ENCODE measurements around the gene CISD1. TPM values are rescaled to one million over a fixed set of nuclear protein-coding genes. Genes with fewer than 3 reads are reported as not detected.
"Not testable (repeated sequence)": the region's sequence is repeated elsewhere in the genome, so short reads cannot be mapped to it uniquely, and the experiment has no call there.

CISD1 gene
- 7.5 and 11.8 TPM in 2 replicates for total RNA-seq (2014; rRNA removed; shearing (Covaris generic))

- peak; percentile 98 for DNase-seq (ENCODE audit: low spot score)
Observed at GRCh38 chr10:58268946-58269781, at the start of gene CISD1. Gene CISD1, plus strand, starts transcription at chr10:58269162. Its CDS starts 112 bp downstream, at chr10:58269274.

- no peak for DNase-seq (ENCODE audit: low spot score)
Observed at GRCh38 chr10:58219875-58220274, 49.1 kb upstream of the CISD1 start.

- no peak for DNase-seq (ENCODE audit: low spot score)
Observed at GRCh38 chr10:58220769-58221451, 48.1 kb upstream of the CISD1 start.

GRCh38 chr10:58225654-58226053 lies 43.3 kb upstream of the CISD1 start:
- DNase-seq (ENCODE audit: low spot score), result no peak

- DNase-seq (ENCODE audit: low spot score), result not testable (repeated sequence)
Observed at GRCh38 chr10:58229856-58230255, 39.1 kb upstream of the CISD1 start.

- DNase-seq (ENCODE audit: low spot score), result no peak
Observed at GRCh38 chr10:58237014-58237834, 31.7 kb upstream of the CISD1 start.

GRCh38 chr10:58239561-58240169 lies 29.3 kb upstream of the CISD1 start:
- DNase-seq (ENCODE audit: low spot score), result no peak

GRCh38 chr10:58240531-58240930 lies 28.4 kb upstream of the CISD1 start:
- no peak for DNase-seq (ENCODE audit: low spot score)

- no peak for DNase-seq (ENCODE audit: low spot score)
Observed at GRCh38 chr10:58241346-58241745, 27.6 kb upstream of the CISD1 start.

- no peak for DNase-seq (ENCODE audit: low spot score)
Observed at GRCh38 chr10:58243269-58243668, 25.7 kb upstream of the CISD1 start.

- DNase-seq (ENCODE audit: low spot score), result not testable (repeated sequence)
Observed at GRCh38 chr10:58243801-58244200, 25.2 kb upstream of the CISD1 start.

GRCh38 chr10:58244242-58244641 lies 24.7 kb upstream of the CISD1 start:
- not testable (repeated sequence) for DNase-seq (ENCODE audit: low spot score)

GRCh38 chr10:58244666-58245065 lies 24.3 kb upstream of the CISD1 start:
- DNase-seq (ENCODE audit: low spot score), result not testable (repeated sequence)

GRCh38 chr10:58253184-58253583 lies 15.8 kb upstream of the CISD1 start:
- no peak for DNase-seq (ENCODE audit: low spot score)

- no peak for DNase-seq (ENCODE audit: low spot score)
Observed at GRCh38 chr10:58254644-58255043, 14.3 kb upstream of the CISD1 start.

GRCh38 chr10:58256013-58256780 lies 12.8 kb upstream of the CISD1 start:
- not testable (repeated sequence) for DNase-seq (ENCODE audit: low spot score)

GRCh38 chr10:58258977-58259692 lies 9.8 kb upstream of the CISD1 start:
- peak; percentile 25 for DNase-seq (ENCODE audit: low spot score)

GRCh38 chr10:58260334-58260733 lies 8.6 kb upstream of the CISD1 start:
- no peak for DNase-seq (ENCODE audit: low spot score)

GRCh38 chr10:58262766-58263165 lies 6.2 kb upstream of the CISD1 start:
- DNase-seq (ENCODE audit: low spot score), result no peak

- DNase-seq (ENCODE audit: low spot score), result no peak
Observed at GRCh38 chr10:58264780-58265179, 4.2 kb upstream of the CISD1 start.

Measured in HT-29 (cell line).